22Rv1 (cell line): ENCODE data around the gene GLRA3.

Source experiments
- H3K27ac ChIP-seq: fragments of 450-650 bp; 2 replicates; pipeline ENCODE4 v1.5.1; 2017
- CTCF ChIP-seq: fragments of 450-650 bp; IDR thresholded peaks from 2 replicates; pipeline ENCODE4 v1.5.1; 2017; ENCODE audit warnings: mild to moderate bottlenecking
- ZFX ChIP-seq: fragments of 450-650 bp; IDR thresholded peaks from 2 replicates; pipeline ENCODE4 v1.6.1; 2017; ENCODE audit warnings: antibody characterized with exemption, borderline replicate concordance

The GLRA3 gene

GRCh38 chr4:174714393-174715211, 114.4 kb downstream of the GLRA3 start:
- TF ChIP-seq ZFX (no peak), CTCF (peak; percentile 71)
- no peak overlapping the region for H3K27ac ChIP-seq

GRCh38 chr4:174713821-174714220, 115.2 kb downstream of the GLRA3 start:
- H3K27ac ChIP-seq, result no peak overlapping the region
- no peak for TF ChIP-seq ZFX
- no peak for TF ChIP-seq CTCF

- TF ChIP-seq CTCF (no peak), ZFX (no peak)
- H3K27ac ChIP-seq, result no peak overlapping the region
Observed at GRCh38 chr4:174713181-174713580, 115.9 kb downstream of the GLRA3 start.

GRCh38 chr4:174709526-174709925, 119.5 kb downstream of the GLRA3 start:
- TF ChIP-seq ZFX (no peak), CTCF (no peak)
- H3K27ac ChIP-seq, result no peak overlapping the region

- H3K27ac ChIP-seq, result no peak overlapping the region
- TF ChIP-seq CTCF (no peak), ZFX (no peak)
Observed at GRCh38 chr4:174708381-174708780, 120.7 kb downstream of the GLRA3 start.

GRCh38 chr4:174707902-174708301, 121.1 kb downstream of the GLRA3 start:
- no peak overlapping the region for H3K27ac ChIP-seq
- no peak for TF ChIP-seq ZFX
- TF ChIP-seq CTCF, result no peak

- TF ChIP-seq CTCF (no peak), ZFX (no peak)
- no peak overlapping the region for H3K27ac ChIP-seq
Observed at GRCh38 chr4:174707051-174707676, 121.9 kb downstream of the GLRA3 start.
